CD4-positive, alpha-beta T cell treated with Interferon gamma for 1 hour (primary cell): ENCODE results near the gene CDC14C.
"Not testable (repeated sequence)": the region's sequence is repeated elsewhere in the genome, so short reads cannot be mapped to it uniquely, and the experiment has no call there.

ENCODE experiments used
- DNase-seq: peaks from one replicate; pipeline ENCODE4 v3.0.0-alpha.2; 2020

The CDC14C gene

GRCh38 chr7:48924433-48924832 lies at the start of gene CDC14C:
TSS of gene CDC14C (plus strand) at chr7:48924547. CDS start at chr7:48924673, 126 bp downstream.
- no peak for DNase-seq

- no peak for DNase-seq
These were observed 49.1 kb upstream of the CDC14C start for GRCh38 chr7:48875045-48875916.

- no peak for DNase-seq
These were observed 48.3 kb upstream of the CDC14C start for GRCh38 chr7:48876087-48876486.

GRCh38 chr7:48880851-48881250 lies 43.5 kb upstream of the CDC14C start:
- DNase-seq = no peak

GRCh38 chr7:48887500-48887899 lies 36.8 kb upstream of the CDC14C start:
- DNase-seq = no peak

- no peak for DNase-seq
These were observed 29.8 kb upstream of the CDC14C start for GRCh38 chr7:48894574-48894973.

GRCh38 chr7:48899932-48900331 lies 24.4 kb upstream of the CDC14C start:
- no peak for DNase-seq

- no peak for DNase-seq
These were observed 22.4 kb upstream of the CDC14C start for GRCh38 chr7:48901966-48902365.

- DNase-seq = no peak
These were observed 19.4 kb upstream of the CDC14C start for GRCh38 chr7:48904975-48905374.

- DNase-seq = not testable (repeated sequence)
These were observed 18.7 kb upstream of the CDC14C start for GRCh38 chr7:48905686-48906085.

- DNase-seq = not testable (repeated sequence)
These were observed 14.5 kb upstream of the CDC14C start for GRCh38 chr7:48909887-48910286.

GRCh38 chr7:48931481-48931880 lies 7.1 kb downstream of the CDC14C start:
- DNase-seq = no peak

GRCh38 chr7:48932126-48932910 lies 8.0 kb downstream of the CDC14C start:
- no peak for DNase-seq

GRCh38 chr7:48933549-48934085 lies 9.3 kb downstream of the CDC14C start:
- no peak for DNase-seq

GRCh38 chr7:48938539-48939295 lies 14.4 kb downstream of the CDC14C start:
- DNase-seq = no peak

- DNase-seq = no peak
These were observed 19.1 kb downstream of the CDC14C start for GRCh38 chr7:48943279-48943990.

- DNase-seq = no peak
These were observed 31.6 kb downstream of the CDC14C start for GRCh38 chr7:48955916-48956315.

GRCh38 chr7:48959676-48960075 lies 35.3 kb downstream of the CDC14C start:
- no peak for DNase-seq

- DNase-seq = no peak
These were observed 38.6 kb downstream of the CDC14C start for GRCh38 chr7:48962821-48963505.

GRCh38 chr7:48964074-48964473 lies 39.7 kb downstream of the CDC14C start:
- no peak for DNase-seq

- DNase-seq = no peak
These were observed 46.8 kb downstream of the CDC14C start for GRCh38 chr7:48971173-48971572.

GRCh38 chr7:48976253-48976652 lies 51.9 kb downstream of the CDC14C start:
- no peak for DNase-seq
